Limb (tissue), 2 donors: Measurements from ENCODE around the gene SC5D.

Experiments
- DNase-seq, 2 donors: peaks; one replicate each; pipeline ENCODE4 v3.0.0-alpha.2; 2016; ENCODE audit errors: extremely low spot score in 2 of 2

SC5D gene

DNA sequence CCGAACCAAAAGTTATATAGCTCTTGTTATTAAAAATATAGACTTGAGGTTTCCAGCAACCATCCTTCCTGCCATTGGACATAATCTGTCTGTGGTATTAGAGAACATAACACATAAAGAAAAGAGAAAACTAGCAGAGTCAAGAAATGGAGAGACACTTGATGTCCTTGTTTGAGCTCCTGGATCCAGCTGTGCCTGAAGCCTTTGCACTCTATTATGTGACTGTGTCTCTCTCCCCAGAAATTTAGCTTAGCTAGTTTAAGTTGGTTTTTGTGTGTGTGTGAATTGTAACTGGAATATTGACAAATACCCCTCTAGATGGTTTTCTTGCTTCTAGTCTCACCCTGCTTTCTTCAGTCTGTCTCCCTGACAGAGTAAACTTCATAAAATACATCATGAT lies 61.6 kb downstream of the SC5D start:
- DNase-seq: no peak

DNA sequence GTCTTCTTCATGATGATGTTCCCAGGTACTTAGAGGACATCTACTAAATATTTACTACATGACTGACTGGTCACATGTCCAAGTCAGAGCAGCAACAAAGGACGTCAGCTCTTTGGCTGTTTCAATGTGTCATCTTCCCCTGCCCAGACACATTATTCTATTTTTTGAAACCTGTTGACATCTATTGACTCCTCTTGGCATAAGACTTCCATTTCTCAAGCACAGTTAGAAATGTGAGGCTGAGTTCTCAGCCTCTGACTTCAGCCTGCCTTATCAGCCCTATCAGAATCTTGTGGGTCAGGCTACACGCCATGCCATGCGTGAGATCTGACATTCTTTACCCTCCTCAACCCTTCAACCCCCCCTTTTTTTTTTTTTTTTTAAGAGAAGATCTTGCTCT lies 63.8 kb downstream of the SC5D start:
- DNase-seq: no peak
